PC-9 (cell line): ENCODE results near the gene INPP5B.

ENCODE experiments used
- EZH2 ChIP-seq: fragments of 200-600 bp; sonication (generic); IDR thresholded peaks from 2 replicates; pipeline ENCODE4 v1.8.0; 2017; ENCODE audit warnings: antibody characterized with exemption, low read depth
- TF ChIP-seq, protein P1 (sequence below): fragments of 200-600 bp; sonication (generic); conservative IDR thresholded peaks from 2 replicates; pipeline ENCODE4 v1.6.1; 2017; ENCODE audit warnings: mixed run types, antibody characterized with exemption, mild to moderate bottlenecking, moderate library complexity

DNA sequence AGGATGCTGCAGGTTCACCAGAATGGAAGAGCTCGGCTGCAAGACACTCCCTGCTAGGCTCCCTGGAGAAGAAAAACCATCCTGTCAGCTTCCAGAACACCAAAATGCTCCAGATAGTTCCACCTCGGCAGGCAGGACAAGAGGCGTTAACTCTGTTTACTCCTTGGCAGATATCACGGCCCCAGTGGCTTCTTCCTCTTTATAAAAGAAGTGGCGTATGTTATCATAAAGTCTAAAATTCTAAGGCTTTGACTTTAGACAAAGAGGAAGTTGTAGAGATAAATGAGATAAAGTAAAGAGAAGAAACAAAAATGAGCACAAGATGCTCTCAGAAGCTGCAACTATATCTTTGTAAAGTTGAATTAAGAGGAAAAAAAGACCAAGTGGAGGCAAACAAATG lies 63.2 kb downstream of the INPP5B start:
- TF ChIP-seq, protein P1, sequence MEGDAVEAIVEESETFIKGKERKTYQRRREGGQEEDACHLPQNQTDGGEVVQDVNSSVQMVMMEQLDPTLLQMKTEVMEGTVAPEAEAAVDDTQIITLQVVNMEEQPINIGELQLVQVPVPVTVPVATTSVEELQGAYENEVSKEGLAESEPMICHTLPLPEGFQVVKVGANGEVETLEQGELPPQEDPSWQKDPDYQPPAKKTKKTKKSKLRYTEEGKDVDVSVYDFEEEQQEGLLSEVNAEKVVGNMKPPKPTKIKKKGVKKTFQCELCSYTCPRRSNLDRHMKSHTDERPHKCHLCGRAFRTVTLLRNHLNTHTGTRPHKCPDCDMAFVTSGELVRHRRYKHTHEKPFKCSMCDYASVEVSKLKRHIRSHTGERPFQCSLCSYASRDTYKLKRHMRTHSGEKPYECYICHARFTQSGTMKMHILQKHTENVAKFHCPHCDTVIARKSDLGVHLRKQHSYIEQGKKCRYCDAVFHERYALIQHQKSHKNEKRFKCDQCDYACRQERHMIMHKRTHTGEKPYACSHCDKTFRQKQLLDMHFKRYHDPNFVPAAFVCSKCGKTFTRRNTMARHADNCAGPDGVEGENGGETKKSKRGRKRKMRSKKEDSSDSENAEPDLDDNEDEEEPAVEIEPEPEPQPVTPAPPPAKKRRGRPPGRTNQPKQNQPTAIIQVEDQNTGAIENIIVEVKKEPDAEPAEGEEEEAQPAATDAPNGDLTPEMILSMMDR, result no peak
- no peak for TF ChIP-seq EZH2
